Activated CD8-positive, alpha-beta memory T cell treated with anti-CD3 and anti-CD28 coated beads, Interleukin-2, amount 50 U/mL, for 1 hour (primary cell): ENCODE measurements around the gene FABP6.
"Not testable (repeated sequence)": the region's sequence is repeated elsewhere in the genome, so short reads cannot be mapped to it uniquely, and the experiment has no call there.

Experiments used
- DNase-seq: peaks from one replicate; pipeline ENCODE4 v3.0.0-alpha.2; 2020; ENCODE audit errors: extremely low read depth

FABP6 gene

GRCh38 chr5:160221082-160221481, 8.2 kb upstream of the FABP6 start:
- DNase-seq: no peak

- DNase-seq: no peak
Measured at GRCh38 chr5:160227012-160227411, 2.3 kb upstream of the FABP6 start.

- no peak for DNase-seq
Measured at GRCh38 chr5:160230686-160231527, 1.6 kb downstream of the FABP6 start.

GRCh38 chr5:160231783-160232342, 2.6 kb downstream of the FABP6 start:
- DNase-seq: no peak

DNA sequence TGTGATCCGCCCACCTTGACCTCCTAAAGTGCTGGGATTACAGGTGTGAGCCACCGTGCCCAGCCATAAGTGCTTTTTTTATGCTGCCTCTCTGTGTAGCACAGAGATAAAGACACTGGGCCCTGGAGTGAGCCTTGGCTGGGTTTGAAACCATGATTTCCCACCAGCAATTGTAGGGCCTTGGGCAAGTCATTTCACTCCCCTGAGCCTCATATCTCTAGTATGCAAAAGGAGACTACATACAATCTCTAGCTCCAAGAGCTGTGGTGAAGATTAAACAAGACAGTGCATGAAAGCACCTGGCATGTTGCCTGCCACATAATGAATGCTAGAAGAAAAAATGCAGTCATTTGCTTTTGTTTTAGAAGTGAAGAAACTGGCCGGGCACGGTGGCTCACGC, 3.9 kb downstream of the FABP6 start:
- DNase-seq: no peak

- DNase-seq: no peak
Measured at GRCh38 chr5:160235731-160236130, 6.4 kb downstream of the FABP6 start.

- DNase-seq: no peak
Measured at GRCh38 chr5:160237571-160238093, 8.3 kb downstream of the FABP6 start.

DNA sequence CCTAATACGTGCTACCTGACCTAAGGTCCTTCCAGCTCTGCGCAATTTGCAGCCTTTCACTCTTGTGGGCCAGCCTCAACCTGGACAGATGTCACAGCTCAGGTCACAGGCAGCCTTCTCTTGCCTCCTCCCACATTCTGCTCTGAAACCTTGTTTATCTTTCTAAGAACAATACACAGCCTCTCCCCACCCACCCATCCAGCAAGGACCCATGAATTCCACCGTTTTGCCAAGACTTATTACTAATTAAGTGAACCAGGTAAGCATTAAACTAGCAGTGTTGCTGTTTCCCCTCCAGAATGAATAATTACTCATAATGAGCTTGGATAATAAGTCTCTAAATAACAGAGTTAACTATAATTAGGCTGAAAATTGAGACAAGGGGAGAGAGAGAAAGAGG, 11.0 kb downstream of the FABP6 start:
- no peak for DNase-seq

- DNase-seq: no peak
Measured at GRCh38 chr5:160242145-160242544, 12.8 kb downstream of the FABP6 start.

- DNase-seq: no peak
Measured at GRCh38 chr5:160245506-160246086, 16.3 kb downstream of the FABP6 start.

- DNase-seq: not testable (repeated sequence)
Measured at GRCh38 chr5:160249570-160249969, 20.3 kb downstream of the FABP6 start.

- DNase-seq: no peak
Measured at GRCh38 chr5:160250226-160250625, 20.9 kb downstream of the FABP6 start.

DNA sequence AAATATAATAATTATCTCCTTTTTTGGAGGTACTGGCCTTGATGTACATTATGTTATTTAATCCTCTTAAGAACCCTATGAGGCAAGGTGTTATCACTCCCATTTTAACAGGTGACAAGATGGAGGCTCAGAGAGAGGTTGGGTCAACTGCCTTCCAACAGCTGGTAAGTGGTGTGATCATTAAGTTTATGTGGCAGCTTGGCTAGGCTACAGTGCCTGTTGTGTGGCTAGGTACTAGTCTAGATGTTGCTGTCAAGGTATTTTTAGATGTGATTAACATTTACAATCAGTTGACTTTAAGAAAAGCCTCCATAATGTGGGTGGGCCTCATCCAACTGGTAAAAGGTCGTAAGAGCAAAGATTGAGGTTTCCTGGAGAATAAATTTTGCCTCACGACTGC, 21.5 kb downstream of the FABP6 start:
- DNase-seq: no peak

DNA sequence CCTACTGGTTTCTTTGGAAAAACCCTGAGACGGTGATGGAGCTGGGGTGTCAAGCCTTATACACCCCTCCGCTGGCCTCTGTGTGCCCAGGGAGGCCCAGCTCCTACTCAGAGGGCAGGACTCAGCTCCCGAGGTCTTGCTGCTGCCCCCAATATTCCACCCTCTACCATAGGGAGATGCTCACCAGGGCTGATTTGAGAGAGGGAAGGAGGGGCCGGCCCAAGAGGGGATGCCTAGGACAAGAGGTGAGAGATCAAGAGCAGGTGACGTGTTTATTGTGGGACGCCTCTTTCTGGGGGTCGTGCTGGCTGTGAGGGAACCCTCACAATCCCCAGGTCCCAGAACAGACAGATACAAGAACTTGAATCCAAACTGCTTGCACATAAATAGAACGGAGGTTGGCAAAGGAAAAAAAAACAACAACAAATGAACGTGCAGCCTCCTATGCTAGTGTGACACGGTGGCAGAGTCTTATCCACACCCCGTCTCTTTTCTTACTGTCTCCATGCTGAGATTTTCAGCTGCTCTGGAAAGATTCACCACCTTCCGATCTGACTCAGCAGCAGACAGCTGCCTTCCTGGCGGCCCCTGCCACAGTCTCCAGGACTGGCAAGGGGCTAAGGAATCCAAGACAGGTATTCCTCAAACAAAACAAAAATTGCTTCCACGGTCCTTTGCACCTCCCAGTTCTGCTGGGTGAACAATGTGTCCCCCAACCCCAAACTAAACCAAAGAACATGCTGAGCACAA, 22.3 kb downstream of the FABP6 start:
- no peak for DNase-seq

DNA sequence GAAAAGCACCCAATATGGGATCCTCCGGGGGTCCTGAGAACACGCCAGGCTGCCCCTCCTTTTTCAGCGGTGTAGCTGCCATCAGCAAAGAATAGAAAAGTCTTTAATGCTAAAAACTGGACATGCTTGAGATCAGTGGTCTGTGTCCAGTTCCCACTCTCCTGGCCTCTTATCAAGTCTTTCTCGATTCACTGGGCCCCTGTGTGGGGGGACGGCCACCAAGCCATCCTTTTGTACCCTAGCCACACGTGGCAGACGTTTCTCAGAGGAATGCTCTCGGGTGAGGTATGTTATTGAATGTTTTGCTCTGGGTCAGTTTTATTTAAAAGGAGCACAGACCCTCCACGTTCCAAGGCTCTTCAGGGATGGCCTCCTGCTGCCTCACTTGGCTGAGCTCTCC, 23.6 kb downstream of the FABP6 start:
- DNase-seq: no peak

GRCh38 chr5:160253441-160253840, 24.1 kb downstream of the FABP6 start:
- DNase-seq: no peak

GRCh38 chr5:160254706-160255105, 25.4 kb downstream of the FABP6 start:
- no peak for DNase-seq

DNA sequence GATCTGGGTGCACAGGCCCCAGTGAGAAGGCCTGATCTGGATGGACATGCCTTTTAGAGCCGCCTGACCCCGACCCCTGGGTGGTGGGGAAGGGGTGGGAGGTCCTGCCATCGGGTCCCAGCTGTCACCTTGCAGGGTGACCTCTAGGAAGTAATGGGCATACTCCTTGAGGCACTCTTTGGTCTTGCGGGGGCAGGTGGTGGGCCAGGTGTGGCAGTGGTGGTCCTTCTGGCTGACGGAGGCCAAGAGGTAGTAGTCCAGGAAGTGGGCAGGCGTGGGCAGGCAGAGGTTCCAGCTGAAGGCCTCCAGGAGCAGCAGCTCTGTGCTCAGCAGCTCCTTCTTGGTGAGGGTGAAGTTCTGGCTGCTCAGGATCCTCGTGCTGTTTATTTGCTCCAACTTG, 30.0 kb downstream of the FABP6 start:
- no peak for DNase-seq

- DNase-seq: no peak
Measured at GRCh38 chr5:160260006-160260775, 30.9 kb downstream of the FABP6 start.

GRCh38 chr5:160260881-160261815, 31.8 kb downstream of the FABP6 start:
- no peak for DNase-seq
